HCEC 1CT (cell line): ENCODE measurements around the gene MAST4.
"Not testable (repeated sequence)": the region's sequence is repeated elsewhere in the genome, so short reads cannot be mapped to it uniquely, and the experiment has no call there.

ENCODE experiments used
- DNase-seq: peaks from one replicate; pipeline ENCODE4 v3.0.0-alpha.2; 2017

Gene MAST4

GRCh38 chr5:66747607-66748006, 151.4 kb downstream of the MAST4 start:
- no peak for DNase-seq

DNA sequence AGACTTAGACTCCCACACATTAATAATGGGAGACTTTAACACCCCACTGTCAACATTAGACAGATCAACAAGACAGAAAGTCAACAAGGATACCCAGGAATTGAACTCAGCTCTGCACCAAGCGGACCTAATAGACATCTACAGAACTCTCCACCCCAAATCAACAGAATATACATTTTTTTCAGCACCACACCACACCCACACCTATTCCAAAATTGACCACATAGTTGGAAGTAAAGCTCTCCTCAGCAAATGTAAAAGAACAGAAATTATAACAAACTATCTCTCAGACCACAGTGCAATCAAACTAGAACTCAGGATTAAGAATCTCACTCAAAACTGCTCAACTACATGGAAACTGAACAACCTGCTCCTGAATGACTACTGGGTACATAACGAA, 156.5 kb downstream of the MAST4 start:
- DNase-seq: not testable (repeated sequence)

DNA sequence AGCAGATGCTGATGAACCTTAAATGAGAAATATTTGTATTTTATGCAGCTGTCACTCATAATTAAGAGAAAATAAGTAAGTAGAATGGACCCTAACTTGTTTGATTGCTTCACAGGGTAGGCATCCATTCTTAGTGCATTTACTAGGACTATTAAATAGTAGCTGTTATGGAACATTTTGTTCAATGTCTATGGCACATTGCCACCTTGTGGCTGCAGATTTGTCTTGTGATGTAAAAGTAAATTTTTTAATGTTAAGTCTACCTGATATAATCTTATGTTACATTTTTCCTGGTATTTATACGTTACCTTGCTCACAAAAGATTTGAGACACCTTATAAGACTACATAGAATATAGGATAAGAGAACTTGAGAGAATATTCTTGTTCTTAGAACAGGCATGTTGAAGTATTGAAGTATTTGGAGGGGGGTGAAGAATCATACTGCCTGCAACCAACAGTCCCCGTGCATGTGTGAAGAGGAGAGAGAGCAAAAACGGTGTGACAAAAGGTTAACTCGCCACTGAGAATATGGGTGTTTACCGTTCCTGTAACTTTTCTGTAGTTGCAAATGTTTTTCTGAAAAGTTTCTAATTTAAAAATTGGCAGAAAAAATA, 161.1 kb downstream of the MAST4 start:
- peak; percentile 31 for DNase-seq

GRCh38 chr5:66757834-66758371, 161.7 kb downstream of the MAST4 start:
- DNase-seq: no peak

DNA sequence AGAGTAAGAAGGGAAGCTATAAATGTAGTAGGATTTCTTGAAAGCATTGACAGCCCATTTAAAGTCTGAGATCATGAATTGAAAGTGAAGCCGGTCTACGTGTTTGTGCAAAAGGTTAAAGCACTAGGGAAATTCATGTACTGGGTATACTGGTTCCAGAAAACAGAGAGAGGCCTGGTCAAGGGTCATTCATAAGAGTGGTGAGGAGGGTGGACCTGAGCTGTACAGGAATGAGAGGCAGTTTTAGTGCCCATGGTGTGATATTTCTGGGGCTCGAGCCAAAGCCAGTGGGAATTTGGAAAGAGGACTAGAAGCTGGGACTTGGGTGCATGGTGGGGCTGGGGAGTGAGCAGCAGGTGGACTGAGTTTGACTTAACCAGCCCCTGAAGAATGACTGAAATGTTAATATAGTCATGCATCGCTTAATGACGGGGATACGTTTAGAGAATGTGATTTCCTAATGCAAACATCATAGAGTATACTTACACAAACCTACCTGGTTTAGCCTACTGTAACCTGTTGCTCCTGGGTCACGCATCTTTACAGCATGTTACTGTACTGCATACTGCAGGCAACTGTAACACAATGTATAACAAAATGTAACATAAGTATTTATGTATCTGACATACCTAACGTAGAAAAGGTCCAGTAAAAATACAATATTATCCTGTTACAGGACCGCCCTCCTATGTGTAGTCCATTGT, 173.0 kb downstream of the MAST4 start:
- no peak for DNase-seq

DNA sequence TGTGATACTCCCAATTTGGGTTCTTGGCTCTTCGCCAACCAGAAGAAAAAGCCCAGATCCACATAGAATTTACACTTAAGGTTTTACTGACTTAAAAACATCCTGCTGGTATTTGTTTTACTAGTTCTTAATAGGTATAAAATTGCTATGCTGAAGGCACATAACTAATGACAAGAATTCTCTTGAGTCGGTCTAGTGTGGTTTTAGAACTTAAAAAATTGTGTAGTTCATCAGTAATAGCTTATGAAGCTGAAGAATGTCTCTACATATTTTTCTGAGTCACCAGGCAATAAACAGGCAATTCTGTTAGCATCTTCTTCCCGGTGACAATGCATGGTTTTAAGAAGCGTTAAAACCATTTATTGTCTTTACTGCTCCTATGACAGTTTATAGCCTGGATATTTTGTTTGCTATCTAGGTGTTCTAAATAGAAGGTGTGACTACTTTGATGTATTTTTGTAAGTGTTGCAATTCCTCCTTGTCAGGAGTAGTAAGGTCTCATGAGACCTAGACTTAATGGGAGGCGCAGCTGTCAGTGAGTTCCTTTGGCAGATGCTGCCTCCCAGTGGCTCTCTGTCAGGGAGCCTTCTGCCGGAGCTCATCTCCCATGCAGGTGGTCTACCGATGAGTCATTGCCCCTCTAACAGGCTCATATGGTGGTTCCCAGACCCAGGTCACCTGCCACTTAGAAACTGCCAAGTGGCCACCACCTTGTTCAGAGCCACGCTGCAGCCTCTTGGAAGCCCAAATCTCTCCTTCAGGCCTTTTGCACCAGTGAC, 173.8 kb downstream of the MAST4 start:
- DNase-seq: no peak

DNA sequence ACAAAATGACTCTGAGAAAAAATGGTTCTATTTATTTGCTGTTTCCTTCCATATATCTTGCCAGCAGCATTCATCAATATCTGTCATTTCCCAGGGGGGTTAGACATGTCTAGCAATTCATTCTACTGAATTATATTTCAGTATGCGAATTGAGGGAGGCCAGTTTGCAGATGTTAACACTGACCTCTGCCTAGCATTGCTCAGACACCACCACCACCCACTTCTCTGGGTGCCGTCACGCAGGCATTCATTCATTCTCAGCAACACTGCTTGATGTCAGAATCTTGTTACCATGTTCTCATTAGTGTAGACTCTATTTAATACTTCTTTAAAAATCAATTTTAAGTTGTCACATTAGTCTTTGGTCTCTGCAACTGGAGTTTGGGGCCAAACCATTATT, 181.7 kb downstream of the MAST4 start:
- DNase-seq: no peak

DNA sequence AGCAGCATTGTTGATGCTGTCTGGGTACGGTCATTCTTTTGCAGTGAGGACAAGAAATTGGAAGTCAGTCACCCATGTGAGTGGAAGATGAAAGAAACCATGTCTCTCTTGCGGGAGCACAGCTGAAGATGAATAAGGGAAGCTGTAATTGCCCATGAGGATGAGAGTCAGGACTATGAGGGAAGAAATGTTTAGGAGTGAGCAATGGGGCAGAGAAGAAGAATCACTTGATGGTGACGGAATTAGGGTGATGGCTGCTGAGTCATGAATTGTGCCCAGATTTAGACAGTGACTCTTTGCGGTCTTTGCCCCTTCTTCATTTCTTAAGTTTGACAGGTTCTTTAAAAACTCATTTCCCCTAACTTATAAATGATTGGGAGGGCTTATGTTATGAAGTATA, 183.3 kb downstream of the MAST4 start:
- DNase-seq: peak; percentile 11

DNA sequence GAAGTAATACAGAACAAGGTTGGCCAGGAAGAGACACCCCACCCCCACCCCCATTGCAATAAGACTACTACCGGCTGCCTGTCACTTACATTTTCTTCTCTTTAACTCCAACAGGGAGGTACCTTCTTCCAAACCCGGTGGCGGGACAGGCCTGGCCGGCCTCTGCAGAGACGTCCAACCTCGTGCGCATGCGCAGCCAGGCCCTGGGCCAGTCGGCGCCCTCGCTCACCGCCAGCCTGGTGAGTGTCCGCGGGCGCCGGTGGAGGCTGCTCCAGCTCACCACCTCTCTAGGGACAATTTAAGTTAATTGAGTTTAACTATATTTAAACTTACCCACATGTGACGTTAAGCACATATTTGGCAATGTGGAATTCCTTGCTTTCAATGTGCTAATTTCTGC, 192.4 kb downstream of the MAST4 start:
- no peak for DNase-seq

- no peak for DNase-seq
These were observed 193.2 kb downstream of the MAST4 start for GRCh38 chr5:66789434-66789833.

DNA sequence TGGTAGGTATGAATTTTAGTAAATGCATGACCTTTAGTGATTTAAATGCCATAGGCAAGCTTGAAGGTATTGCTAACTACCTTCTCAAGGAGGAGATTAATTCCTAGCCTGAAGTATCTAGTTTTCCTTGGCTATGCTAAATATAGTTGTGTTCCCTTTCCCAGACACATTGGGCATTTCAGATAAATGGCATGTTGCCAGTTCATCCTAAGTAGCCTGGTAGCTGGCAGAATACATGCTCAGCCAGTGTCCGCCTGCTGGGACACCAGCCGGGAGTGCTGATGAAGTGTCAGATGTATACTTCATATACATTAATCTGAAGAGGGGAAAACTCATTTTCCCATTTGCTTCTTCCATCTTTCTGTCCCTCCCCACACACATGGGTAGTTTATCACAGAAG, 196.9 kb downstream of the MAST4 start:
- no peak for DNase-seq

DNA sequence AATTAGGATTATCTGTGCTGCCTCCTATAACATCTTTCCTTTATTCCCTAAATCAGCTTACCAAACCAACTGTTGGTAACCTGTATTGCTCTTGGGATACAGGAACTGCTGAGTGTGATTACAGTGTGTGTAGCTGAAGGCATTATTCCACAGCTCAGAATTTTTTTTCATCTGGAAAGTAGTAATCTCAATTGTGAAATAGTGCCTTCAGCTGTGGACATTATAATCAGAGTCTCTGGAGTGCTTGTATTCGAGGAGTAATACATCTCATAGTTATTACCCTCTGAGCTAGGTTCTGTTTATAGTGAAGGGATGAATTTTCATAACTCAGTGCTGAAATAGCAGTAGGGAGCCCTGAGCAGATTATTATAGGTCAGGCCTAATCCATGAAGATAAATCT, 199.5 kb downstream of the MAST4 start:
- no peak for DNase-seq

DNA sequence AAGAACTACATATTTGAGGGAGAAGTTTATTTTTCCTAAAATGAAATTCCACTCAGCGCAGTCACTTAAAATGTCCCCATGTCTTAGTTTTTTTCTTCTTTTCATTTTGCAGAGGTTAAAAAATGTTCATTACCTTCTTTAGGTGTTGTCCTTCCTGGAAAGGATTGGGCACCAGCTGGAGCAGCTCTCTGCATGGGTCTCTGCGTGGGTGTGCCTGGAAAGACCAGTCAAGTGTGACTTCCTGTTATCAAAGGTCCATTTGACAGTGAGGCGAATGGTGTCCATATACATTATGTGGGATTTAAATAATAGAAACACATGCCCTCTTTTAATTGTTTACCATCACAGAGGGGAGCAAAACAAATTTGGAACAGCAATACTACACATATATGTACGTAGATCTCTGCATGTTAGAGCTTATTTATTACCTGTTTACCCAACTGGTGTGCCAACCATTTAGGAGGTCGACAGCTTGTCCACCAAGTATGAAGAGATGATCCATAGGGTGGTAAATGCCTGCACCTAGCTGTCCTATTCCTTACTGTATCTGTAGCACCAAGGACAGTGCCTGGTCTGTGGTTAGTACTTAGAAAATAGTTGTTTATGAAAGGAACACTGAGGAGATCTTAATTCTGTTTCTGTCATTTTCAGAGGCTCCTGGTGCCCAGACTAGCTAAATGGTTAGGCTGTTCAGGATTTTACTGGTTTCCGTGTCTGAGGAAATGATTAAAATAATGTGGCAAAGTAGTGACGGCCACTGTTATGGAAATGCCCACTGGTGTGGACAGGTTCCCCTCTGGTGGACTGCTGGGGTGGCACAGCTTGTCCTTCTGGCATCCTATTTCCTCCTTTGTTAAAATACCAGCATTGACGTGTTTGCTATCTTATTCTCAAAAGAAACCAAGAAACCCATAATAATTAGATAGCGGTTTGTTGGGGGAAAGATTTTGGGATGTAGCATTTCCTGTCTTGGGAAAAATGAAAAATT, 200.4 kb downstream of the MAST4 start:
- DNase-seq: no peak

- no peak for DNase-seq
These were observed 206.7 kb downstream of the MAST4 start for GRCh38 chr5:66802941-66803340.

GRCh38 chr5:66805514-66806430, 209.6 kb downstream of the MAST4 start:
- no peak for DNase-seq

- DNase-seq: peak; percentile 70
These were observed 211.6 kb downstream of the MAST4 start for GRCh38 chr5:66807743-66808142.

DNA sequence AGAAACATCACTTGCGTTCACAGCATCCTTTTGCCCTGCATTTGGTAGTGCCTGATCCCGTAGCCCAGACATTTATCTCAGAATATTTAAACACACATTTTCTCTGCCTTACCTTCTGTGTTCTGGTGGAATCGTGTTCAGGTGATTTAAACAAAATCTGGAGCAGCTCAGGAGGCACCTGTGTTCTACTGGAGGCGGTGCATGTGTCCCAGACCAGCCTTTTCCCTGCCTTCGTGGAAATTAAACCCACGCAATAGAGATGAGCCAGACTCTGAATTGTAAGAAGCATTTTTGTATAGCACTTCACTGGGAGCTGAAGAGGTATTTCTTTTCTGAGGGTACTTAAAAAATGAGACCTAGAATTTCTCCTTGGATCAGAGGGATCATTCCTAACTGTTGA, 212.5 kb downstream of the MAST4 start:
- DNase-seq: no peak

DNA sequence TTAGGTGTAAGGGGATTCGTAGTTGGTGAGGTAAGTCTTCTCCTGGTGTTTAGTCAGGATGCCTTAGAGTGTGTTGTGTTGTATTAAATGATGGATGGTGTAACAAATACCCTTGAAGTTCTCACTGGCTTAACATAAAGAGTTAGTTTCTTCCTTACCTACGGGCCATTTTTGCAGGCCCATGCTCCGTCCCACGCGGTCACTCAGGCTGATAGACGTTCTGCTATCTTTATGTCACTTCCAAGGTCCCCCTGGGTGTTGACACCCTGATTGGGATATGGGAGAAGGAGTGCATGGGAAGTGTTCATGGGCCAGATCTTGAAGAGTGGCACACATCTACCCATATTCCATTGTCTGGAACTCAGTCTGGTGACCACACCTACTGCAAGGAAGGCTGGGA, 214.0 kb downstream of the MAST4 start:
- DNase-seq: no peak

GRCh38 chr5:66810848-66811261, 214.7 kb downstream of the MAST4 start:
- no peak for DNase-seq

DNA sequence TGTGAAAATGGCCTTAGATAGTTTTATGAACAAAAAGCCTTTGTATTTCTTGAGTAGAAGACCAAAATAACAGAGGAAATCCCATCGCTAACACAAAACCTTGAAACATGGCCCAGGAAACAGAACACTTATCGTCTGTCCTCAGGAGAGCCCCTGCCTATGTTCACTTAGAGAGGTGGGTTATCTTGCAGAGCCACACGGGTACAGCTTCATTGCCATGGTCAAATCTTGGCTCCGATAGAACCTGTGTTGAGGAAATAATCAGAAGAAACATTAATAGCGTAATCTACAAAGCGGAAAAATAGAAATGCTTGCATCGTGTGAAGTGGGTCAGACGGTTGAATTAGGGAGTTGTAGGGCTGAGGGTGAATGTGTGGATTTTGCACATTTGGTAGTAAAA, 216.1 kb downstream of the MAST4 start:
- DNase-seq: no peak

- no peak for DNase-seq
These were observed 217.1 kb downstream of the MAST4 start for GRCh38 chr5:66813306-66813705.
